Posterior vena cava (tissue), 2 donors: ENCODE measurements around the gene TRMT13. TPM values are rescaled to one million over a fixed set of nuclear protein-coding genes. Genes with fewer than 3 reads are reported as not detected.

Experiments used
- DNase-seq: peaks from one replicate; pipeline ENCODE4 v3.0.0-alpha.2; 2020; ENCODE audit warnings: low spot score
- intact Hi-C, 2 donors: fragments of 100-400 bp; cut with DNase I; formaldehyde crosslinking; loops; one replicate each; pipeline versions ENCODE4 v1.14.1 to v1.14.2; 2022 to 2023
- long read RNA-seq, 2 donors: library from polyadenylated mRNA; unstranded; transcript quantifications; one replicate each; pipeline ENCODE4 v2.0.0, GENCODE V29; 2020 to 2021
- total RNA-seq, 2 donors: library from RNA; stranded (reverse); fragmentation: NEBNext Ultra II Directional; extraction: Animal tissue kit (Norgen Biotek cat#: 25700); gene quantifications; one replicate each; pipeline ENCODE4 v1.2.1, GENCODE V29; 2021
- donor health status: DM: yes; HTN: yes; CAD: no.
- donor health status: DM: yes; HTN: yes; CAD: no.

The TRMT13 gene, protein sequence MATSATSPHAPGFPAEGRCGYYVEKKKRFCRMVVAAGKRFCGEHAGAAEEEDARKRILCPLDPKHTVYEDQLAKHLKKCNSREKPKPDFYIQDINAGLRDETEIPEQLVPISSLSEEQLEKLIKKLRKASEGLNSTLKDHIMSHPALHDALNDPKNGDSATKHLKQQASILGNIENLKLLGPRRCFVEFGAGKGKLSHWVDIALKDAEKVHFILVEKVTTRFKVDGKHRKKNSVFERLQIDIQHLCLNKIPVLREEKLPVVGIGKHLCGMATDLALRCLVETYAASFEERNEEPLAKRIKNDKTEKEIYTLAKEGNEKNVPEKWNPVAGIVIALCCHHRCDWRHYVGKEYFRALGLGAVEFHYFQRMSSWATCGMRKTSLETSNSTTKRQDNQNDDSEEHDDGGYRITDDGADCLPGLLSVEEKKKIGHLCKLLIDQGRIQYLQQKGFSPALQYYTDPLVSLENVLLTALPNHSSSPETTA
- 10 to 100 TPM; 12.6 to 17.7 TPM for total RNA-seq
- long read RNA-seq, donor 1, partial matches to known transcripts = 1 of 9 reads
- long read RNA-seq, donor 1, other reads (novel, unspliced or antisense) = 6 of 9 reads
- long read RNA-seq, donor 2, partial matches to known transcripts = 3 of 6 reads
- long read RNA-seq, donor 2, other reads (novel, unspliced or antisense) = 3 of 6 reads

- intact Hi-C loops = loop anchor here in 1 of 2 donors (10.0 kb wide), 1 partner anchor 762 kb away; the partner anchor contains the start of genes EXTL2 and SLC30A7
- DNase-seq = peak; percentile 99
Observed at GRCh38 chr1:100132566-100133477, at the start of gene TRMT13, which contains the start of gene SASS6. TRMT13 (plus strand) TSS chr1:100133163; CDS start chr1:100133169, 6 bp downstream. SASS6 (minus strand) TSS chr1:100132930; CDS start chr1:100132814, 116 bp downstream.

GRCh38 chr1:100087396-100087795 is 45.6 kb upstream of the TRMT13 start:
- intact Hi-C loops = no loop called here
- no peak for DNase-seq

DNA sequence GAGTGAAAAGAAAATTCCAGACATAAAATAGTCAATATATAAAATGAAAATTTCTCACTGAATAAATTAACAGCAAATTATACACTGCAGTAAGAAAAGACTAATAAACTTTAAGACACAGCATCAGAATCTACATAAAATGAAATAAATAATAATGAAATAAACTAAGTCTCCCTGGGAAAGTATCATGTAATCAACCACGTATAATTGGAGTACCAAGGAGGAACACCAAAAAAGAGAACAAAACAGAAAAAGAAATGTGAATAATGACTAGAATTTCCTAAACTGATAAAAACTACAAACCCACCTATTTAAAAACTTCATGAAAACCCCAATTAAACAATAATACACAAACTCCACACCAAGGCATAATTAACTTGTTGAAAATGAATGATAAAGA is 43.9 kb upstream of the TRMT13 start:
- no peak for DNase-seq
- intact Hi-C loops = no loop called here

DNA sequence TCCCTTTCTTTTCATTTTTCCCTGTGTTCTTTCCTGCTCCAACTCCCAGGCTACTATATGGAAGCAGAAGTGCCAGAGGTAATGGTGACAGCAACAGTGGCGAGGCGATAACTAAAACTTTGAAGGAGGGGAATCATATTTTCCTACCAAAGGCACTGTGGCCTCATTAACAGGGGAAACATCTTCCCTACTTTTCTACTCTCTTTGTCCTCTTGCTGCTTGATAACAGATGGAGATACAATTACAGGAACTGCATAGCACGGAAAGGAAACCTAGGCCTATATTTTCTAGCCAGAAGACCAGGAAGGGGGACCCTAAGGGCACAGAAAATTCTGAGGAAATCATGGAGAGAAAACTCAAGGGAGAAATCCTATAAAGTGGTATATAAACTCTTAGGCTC is 42.5 kb upstream of the TRMT13 start:
- DNase-seq = no peak
- intact Hi-C loops = no loop called here

DNA sequence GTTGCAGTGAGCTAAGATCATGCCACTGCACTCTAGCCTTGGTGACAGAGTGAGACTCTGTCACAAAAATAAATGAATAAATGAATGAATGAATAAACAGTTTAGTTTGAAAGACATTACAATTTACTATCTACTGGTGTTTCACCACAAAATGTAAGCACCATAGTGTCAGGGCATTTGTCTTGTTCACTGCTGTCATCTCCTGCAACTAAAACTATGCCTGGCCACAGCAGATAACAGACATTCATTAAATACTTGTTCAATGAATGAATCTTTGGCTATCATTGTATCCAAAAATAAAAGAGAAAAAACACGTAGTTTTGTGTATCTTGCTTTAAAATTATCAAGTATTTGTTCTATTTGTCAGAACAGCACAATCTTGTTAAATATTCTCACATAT is 32.8 kb upstream of the TRMT13 start:
- DNase-seq = no peak
- intact Hi-C loops = loop anchor here in 1 of 2 donors (5.0 kb wide), 1 partner anchor 272 kb away; no protein-coding TSS in a partner anchor

DNA sequence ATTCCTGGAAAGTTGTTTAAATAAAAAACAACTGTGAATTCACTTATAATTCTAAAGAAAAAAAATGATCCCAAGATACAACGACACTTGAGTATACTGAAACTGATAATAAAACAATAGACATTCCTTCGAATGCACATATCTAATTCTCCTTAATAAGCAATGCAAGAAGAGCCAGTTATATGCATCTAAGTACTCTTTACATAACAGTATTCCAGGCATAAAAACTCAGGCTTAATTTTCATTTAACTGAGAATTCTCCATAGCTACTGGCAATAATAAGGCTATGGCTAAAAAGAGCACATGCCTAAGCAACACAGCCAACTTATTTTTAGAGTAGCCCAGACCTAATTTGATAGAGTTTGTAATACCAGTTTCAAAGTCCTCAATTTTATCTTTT is 31.4 kb upstream of the TRMT13 start:
- no peak for DNase-seq
- intact Hi-C loops = loop anchor here in 1 of 2 donors (5.0 kb wide), 1 partner anchor 271 kb away; no protein-coding TSS in a partner anchor

DNA sequence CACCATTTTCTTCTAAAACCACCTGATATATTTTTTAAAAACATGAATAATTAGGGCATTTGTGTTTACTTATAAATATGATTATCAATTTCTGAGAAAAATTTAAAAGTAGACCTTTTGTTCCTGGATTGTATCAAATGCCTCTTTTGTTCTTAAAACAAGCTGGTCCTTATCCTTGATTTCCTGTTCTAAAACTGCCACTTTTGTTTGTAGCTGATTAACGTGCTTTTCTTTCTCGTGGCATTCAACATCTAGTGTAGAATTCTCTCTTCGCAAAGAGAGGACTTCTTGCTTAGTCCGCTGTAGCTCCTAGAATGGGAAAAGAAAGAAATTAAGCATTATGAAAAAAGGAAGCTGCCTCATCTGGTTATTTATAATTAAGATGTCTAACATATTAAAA is 25.3 kb upstream of the TRMT13 start:
- intact Hi-C loops = no loop called here
- no peak for DNase-seq

- DNase-seq = no peak
- intact Hi-C loops = no loop called here
Observed at GRCh38 chr1:100109554-100110066, 23.4 kb upstream of the TRMT13 start.

GRCh38 chr1:100115524-100115923 is 17.4 kb upstream of the TRMT13 start:
- intact Hi-C loops = no loop called here
- DNase-seq = no peak

- no peak for DNase-seq
- intact Hi-C loops = no loop called here
Observed at GRCh38 chr1:100122177-100122576, 10.8 kb upstream of the TRMT13 start.

- no peak for DNase-seq
- intact Hi-C loops = loop anchor here in 1 of 2 donors (5.0 kb wide), 1 partner anchor 320 kb away; no protein-coding TSS in a partner anchor
Observed at GRCh38 chr1:100127226-100127625, 5.7 kb upstream of the TRMT13 start.

DNA sequence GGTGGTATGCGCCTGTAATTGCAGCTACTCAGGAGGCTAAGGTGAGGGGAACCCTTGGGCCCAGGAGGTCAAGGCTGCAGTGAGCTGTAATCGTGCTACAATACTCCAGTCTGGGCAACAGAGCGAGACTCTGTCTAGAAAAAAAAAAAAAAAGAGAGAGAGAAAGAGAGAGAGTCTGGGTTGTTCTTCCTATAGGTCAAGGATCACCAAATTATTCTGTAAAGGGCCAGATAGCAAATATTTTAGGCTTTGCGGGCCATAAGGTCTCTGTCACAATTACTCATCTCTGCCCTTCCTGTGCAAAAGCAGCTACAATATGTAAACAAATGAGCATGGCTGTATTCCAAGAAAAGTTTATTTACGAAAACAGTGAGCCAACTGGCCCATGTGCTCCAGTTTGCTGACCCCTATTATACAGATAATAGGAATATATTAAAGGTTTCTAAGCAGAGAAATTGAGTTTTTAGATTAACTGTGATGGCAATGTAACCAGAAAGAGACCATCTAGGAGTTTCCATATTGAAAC is 2.3 kb upstream of the TRMT13 start:
- intact Hi-C loops = loop anchor here in 1 of 2 donors (10.0 kb wide), 1 partner anchor 764 kb away; the partner anchor contains the start of genes EXTL2 and SLC30A7

DNA sequence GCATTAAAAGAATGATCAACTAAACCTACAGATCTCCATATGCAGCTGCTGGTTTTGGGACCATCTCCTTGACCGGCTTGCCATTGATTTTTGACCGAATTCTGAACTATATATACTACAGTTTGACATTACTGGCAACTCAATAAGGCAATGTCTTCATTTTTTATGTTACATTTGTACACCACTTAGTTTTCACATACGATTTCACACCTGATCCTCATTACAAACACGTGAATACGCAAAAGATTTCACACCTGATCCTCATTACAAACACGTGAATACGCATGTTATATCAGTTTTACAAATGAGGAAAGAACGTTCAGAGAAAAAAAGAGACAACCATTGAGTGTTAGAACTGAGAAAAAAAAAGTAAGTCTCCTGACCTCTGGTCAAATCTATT is 1.3 kb upstream of the TRMT13 start:
- intact Hi-C loops = loop anchor here in 1 of 2 donors (10.0 kb wide), 1 partner anchor 763 kb away; the partner anchor contains the start of genes EXTL2 and SLC30A7
- DNase-seq = no peak

More for the DNA sequence above, 2.3 kb upstream of the TRMT13 start:
- no peak for DNase-seq

GRCh38 chr1:100134872-100135271 is 1.9 kb downstream of the TRMT13 start:
- DNase-seq = no peak
- intact Hi-C loops = loop anchor here in 1 of 2 donors (10.0 kb wide), 1 partner anchor 760 kb away; the partner anchor contains the start of genes EXTL2 and SLC30A7

GRCh38 chr1:100137602-100138001 is 4.6 kb downstream of the TRMT13 start:
- intact Hi-C loops = loop anchor here in 1 of 2 donors (10.0 kb wide), 1 partner anchor 757 kb away; the partner anchor contains the start of genes EXTL2 and SLC30A7
- DNase-seq = no peak

- DNase-seq = no peak
- intact Hi-C loops = loop anchor here in 1 of 2 donors (10.0 kb wide), 1 partner anchor 256 kb away; no protein-coding TSS in a partner anchor
Observed at GRCh38 chr1:100141192-100141591, 8.2 kb downstream of the TRMT13 start.

GRCh38 chr1:100142343-100142742 is 9.4 kb downstream of the TRMT13 start:
- no peak for DNase-seq
- intact Hi-C loops = loop anchor here in 1 of 2 donors (10.0 kb wide), 1 partner anchor 258 kb away; no protein-coding TSS in a partner anchor

DNA sequence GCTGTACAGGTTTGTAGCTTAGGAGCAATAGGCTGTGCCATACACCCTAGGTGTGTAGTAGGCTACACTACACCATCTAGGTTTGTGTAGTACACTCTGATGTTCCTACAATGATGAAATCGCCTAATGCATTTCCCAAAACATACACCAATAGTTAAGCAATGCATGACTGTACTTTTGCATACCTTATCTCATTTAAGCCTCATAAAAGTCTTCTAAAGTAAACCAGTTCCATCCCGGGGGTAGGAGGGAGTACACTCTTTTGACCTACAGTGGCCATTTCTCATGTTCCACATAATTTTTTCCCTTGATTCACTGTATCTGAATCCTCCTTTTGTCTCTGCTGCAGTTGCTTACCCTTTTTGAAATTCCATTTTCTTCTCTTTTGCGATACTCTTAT is 12.2 kb downstream of the TRMT13 start:
- no peak for DNase-seq
- intact Hi-C loops = loop anchor here in 1 of 2 donors (10.0 kb wide), 1 partner anchor 260 kb away; no protein-coding TSS in a partner anchor
